ENCODE measurements around the gene TPCN2. TPM values are rescaled to one million over a fixed set of nuclear protein-coding genes. Genes with fewer than 3 reads are reported as not detected.

The TPCN2 gene
- total and polyA plus RNA-seq, 4 donors, result 8.7 to 25.9 (median 15.3) TPM

- Histone ChIP-seq H3K27me3 (ENCODE audit: control insufficient read depth, insufficient read depth, low read length) (no peaks in the 10 kb centered on the region), H3K4me1 (ENCODE audit: control insufficient read depth, insufficient read depth, low read length) (peaks cover 34% of the 10 kb centered on the region), H3K9me3 (ENCODE audit: control insufficient read depth, insufficient read depth, low read length) (peaks cover 2% of the 10 kb centered on the region), H3K27ac (ENCODE audit: low read depth, low read length) (peak overlapping the region; percentile 10), H3K36me3 (ENCODE audit: control insufficient read depth, insufficient read depth, low read length) (no peaks in the 10 kb centered on the region), H3K4me3 (ENCODE audit: low read depth, low read length) (no peak overlapping the region)
- DNase-seq (ENCODE audit: low read depth in 4 of 6, low spot score in 6 of 6), result peak in 2 of 6 donors; percentile 10 to 38
- WGBS (ENCODE audit: insufficient coverage), result 28% methylated on average over 26 of the region's 27 CpGs
Observed at GRCh38 chr11:69122630-69123431, 74.1 kb downstream of the TPCN2 start.

- Histone ChIP-seq H3K4me3 (ENCODE audit: low read depth, low read length) (no peak overlapping the region), H3K4me1 (ENCODE audit: control insufficient read depth, insufficient read depth, low read length) (peaks cover 34% of the 10 kb centered on the region), H3K27ac (ENCODE audit: low read depth, low read length) (no peak overlapping the region), H3K36me3 (ENCODE audit: control insufficient read depth, insufficient read depth, low read length) (no peaks in the 10 kb centered on the region), H3K9me3 (ENCODE audit: control insufficient read depth, insufficient read depth, low read length) (peaks cover 2% of the 10 kb centered on the region), H3K27me3 (ENCODE audit: control insufficient read depth, insufficient read depth, low read length) (no peaks in the 10 kb centered on the region)
- DNase-seq (ENCODE audit: low read depth in 4 of 6, low spot score in 6 of 6), result no peak
- WGBS (ENCODE audit: insufficient coverage), result 78% methylated on average over 20 of the region's 27 CpGs
Observed at GRCh38 chr11:69123593-69124545, 75.1 kb downstream of the TPCN2 start.

- no peaks in the 10 kb centered on the region for H3K36me3 ChIP-seq (ENCODE audit: control insufficient read depth, insufficient read depth, low read length)
- DNase-seq (ENCODE audit: low read depth in 4 of 6, low spot score in 6 of 6), result no peak
- 55% methylated on average over 1 of the region's 3 CpGs for WGBS (ENCODE audit: insufficient coverage)
- H3K9me3 ChIP-seq (ENCODE audit: control insufficient read depth, insufficient read depth, low read length), result peaks cover 2% of the 10 kb centered on the region
- H3K27me3 ChIP-seq (ENCODE audit: control insufficient read depth, insufficient read depth, low read length), result no peaks in the 10 kb centered on the region
- no peak overlapping the region for H3K4me3 ChIP-seq (ENCODE audit: low read depth, low read length)
- H3K27ac ChIP-seq (ENCODE audit: low read depth, low read length), result no peak overlapping the region
- H3K4me1 ChIP-seq (ENCODE audit: control insufficient read depth, insufficient read depth, low read length), result peaks cover 38% of the 10 kb centered on the region
Observed at GRCh38 chr11:69125861-69126260, 77.1 kb downstream of the TPCN2 start.

GRCh38 chr11:69126286-69126685 is 77.6 kb downstream of the TPCN2 start:
- Histone ChIP-seq H3K27me3 (ENCODE audit: control insufficient read depth, insufficient read depth, low read length) (no peaks in the 10 kb centered on the region), H3K36me3 (ENCODE audit: control insufficient read depth, insufficient read depth, low read length) (no peaks in the 10 kb centered on the region), H3K27ac (ENCODE audit: low read depth, low read length) (no peak overlapping the region), H3K9me3 (ENCODE audit: control insufficient read depth, insufficient read depth, low read length) (peaks cover 2% of the 10 kb centered on the region), H3K4me1 (ENCODE audit: control insufficient read depth, insufficient read depth, low read length) (peaks cover 43% of the 10 kb centered on the region), H3K4me3 (ENCODE audit: low read depth, low read length) (no peak overlapping the region)
- DNase-seq (ENCODE audit: low read depth in 4 of 6, low spot score in 6 of 6), result no peak
- 84% methylated on average over 8 of the region's 12 CpGs for WGBS (ENCODE audit: insufficient coverage)

GRCh38 chr11:69127081-69127850 is 78.5 kb downstream of the TPCN2 start:
- H3K4me3 ChIP-seq (ENCODE audit: low read depth, low read length), result no peak overlapping the region
- H3K9me3 ChIP-seq (ENCODE audit: control insufficient read depth, insufficient read depth, low read length), result peaks cover 2% of the 10 kb centered on the region
- no peaks in the 10 kb centered on the region for H3K36me3 ChIP-seq (ENCODE audit: control insufficient read depth, insufficient read depth, low read length)
- H3K4me1 ChIP-seq (ENCODE audit: control insufficient read depth, insufficient read depth, low read length), result peaks cover 52% of the 10 kb centered on the region
- no peaks in the 10 kb centered on the region for H3K27me3 ChIP-seq (ENCODE audit: control insufficient read depth, insufficient read depth, low read length)
- no peak overlapping the region for H3K27ac ChIP-seq (ENCODE audit: low read depth, low read length)
- WGBS (ENCODE audit: insufficient coverage), result 47% methylated on average over 8 of the region's 26 CpGs
- peak in 3 of 6 donors; percentile 33 to 76 (median 60) for DNase-seq (ENCODE audit: low read depth in 4 of 6, low spot score in 6 of 6)

- Histone ChIP-seq H3K36me3 (ENCODE audit: control insufficient read depth, insufficient read depth, low read length) (no peaks in the 10 kb centered on the region), H3K4me1 (ENCODE audit: control insufficient read depth, insufficient read depth, low read length) (peaks cover 45% of the 10 kb centered on the region), H3K27ac (ENCODE audit: low read depth, low read length) (no peak overlapping the region), H3K4me3 (ENCODE audit: low read depth, low read length) (no peak overlapping the region), H3K27me3 (ENCODE audit: control insufficient read depth, insufficient read depth, low read length) (no peaks in the 10 kb centered on the region), H3K9me3 (ENCODE audit: control insufficient read depth, insufficient read depth, low read length) (peaks cover 2% of the 10 kb centered on the region)
- no peak for DNase-seq (ENCODE audit: low read depth in 4 of 6, low spot score in 6 of 6)
- WGBS (ENCODE audit: insufficient coverage), result no CpG with 5 or more reads among the region's 1 CpG
Observed at GRCh38 chr11:69127884-69128283, 79.2 kb downstream of the TPCN2 start.

GRCh38 chr11:69129053-69129452 is 80.3 kb downstream of the TPCN2 start:
- 100% methylated on average over 1 of the region's 2 CpGs for WGBS (ENCODE audit: insufficient coverage)
- H3K36me3 ChIP-seq (ENCODE audit: control insufficient read depth, insufficient read depth, low read length), result no peaks in the 10 kb centered on the region
- H3K4me3 ChIP-seq (ENCODE audit: low read depth, low read length), result no peak overlapping the region
- H3K9me3 ChIP-seq (ENCODE audit: control insufficient read depth, insufficient read depth, low read length), result peaks cover 4% of the 10 kb centered on the region
- no peaks in the 10 kb centered on the region for H3K27me3 ChIP-seq (ENCODE audit: control insufficient read depth, insufficient read depth, low read length)
- no peak overlapping the region for H3K27ac ChIP-seq (ENCODE audit: low read depth, low read length)
- H3K4me1 ChIP-seq (ENCODE audit: control insufficient read depth, insufficient read depth, low read length), result peaks cover 34% of the 10 kb centered on the region
- DNase-seq (ENCODE audit: low read depth in 4 of 6, low spot score in 6 of 6), result no peak

GRCh38 chr11:69129647-69130046 is 80.9 kb downstream of the TPCN2 start:
- WGBS (ENCODE audit: insufficient coverage), result 98% methylated on average over 4 of the region's 7 CpGs
- Histone ChIP-seq H3K27me3 (ENCODE audit: control insufficient read depth, insufficient read depth, low read length) (no peaks in the 10 kb centered on the region), H3K9me3 (ENCODE audit: control insufficient read depth, insufficient read depth, low read length) (peaks cover 4% of the 10 kb centered on the region), H3K27ac (ENCODE audit: low read depth, low read length) (no peak overlapping the region), H3K4me1 (ENCODE audit: control insufficient read depth, insufficient read depth, low read length) (peaks cover 34% of the 10 kb centered on the region), H3K4me3 (ENCODE audit: low read depth, low read length) (no peak overlapping the region), H3K36me3 (ENCODE audit: control insufficient read depth, insufficient read depth, low read length) (no peaks in the 10 kb centered on the region)
- no peak for DNase-seq (ENCODE audit: low read depth in 4 of 6, low spot score in 6 of 6)

- H3K9me3 ChIP-seq (ENCODE audit: control insufficient read depth, insufficient read depth, low read length), result peaks cover 4% of the 10 kb centered on the region
- H3K36me3 ChIP-seq (ENCODE audit: control insufficient read depth, insufficient read depth, low read length), result no peaks in the 10 kb centered on the region
- DNase-seq (ENCODE audit: low read depth in 4 of 6, low spot score in 6 of 6), result no peak
- no peaks in the 10 kb centered on the region for H3K27me3 ChIP-seq (ENCODE audit: control insufficient read depth, insufficient read depth, low read length)
- H3K4me3 ChIP-seq (ENCODE audit: low read depth, low read length), result no peak overlapping the region
- WGBS (ENCODE audit: insufficient coverage), result 55% methylated on average over 8 of the region's 9 CpGs
- peaks cover 34% of the 10 kb centered on the region for H3K4me1 ChIP-seq (ENCODE audit: control insufficient read depth, insufficient read depth, low read length)
- no peak overlapping the region for H3K27ac ChIP-seq (ENCODE audit: low read depth, low read length)
Observed at GRCh38 chr11:69130654-69131053, 81.9 kb downstream of the TPCN2 start.

All from spinal cord (tissue), 10 donors.